ENCODE results near the gene CHP2.

DNA sequence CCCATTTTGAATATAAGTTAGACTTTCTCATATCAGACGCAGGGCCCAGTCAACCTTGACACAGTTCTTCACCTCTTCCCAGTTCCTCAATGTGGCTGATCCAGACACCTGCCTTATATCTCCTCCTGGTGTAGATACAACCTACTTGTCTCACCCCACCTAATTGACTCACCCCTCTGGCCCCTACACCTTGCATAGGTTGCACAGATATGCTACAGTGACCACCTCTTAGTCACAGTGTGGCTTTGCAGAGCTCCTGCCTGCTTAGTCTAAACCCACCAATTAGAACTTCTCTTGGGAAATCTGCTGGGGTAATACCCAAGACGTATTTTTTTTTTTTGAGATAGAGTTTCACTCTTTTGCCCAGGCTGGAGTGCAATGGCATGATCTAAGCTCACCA, 16.8 kb downstream of the CHP2 start:
- TF ChIP-seq POLR2AphosphoS5 (IDR thresholded peaks at IDR 0.05) = no peak
- no peak for TF ChIP-seq POLR2A (IDR thresholded peaks at IDR 0.05)
- TF ChIP-seq CTCF (IDR thresholded peaks at IDR 0.05) = no peak
